DMS153 treated with DMSO at 0.1 percent for 48 hours (cell line): Measurements from ENCODE around the gene LRRC30.
"Not testable (repeated sequence)": the region's sequence is repeated elsewhere in the genome, so short reads cannot be mapped to it uniquely, and the experiment has no call there.

Source experiments
- DNase-seq: peaks from one replicate; lab custom pipeline; 2025; ENCODE audit not compliant: unreplicated experiment; lab: John Stamatoyannopoulos, UW

Gene LRRC30

GRCh38 chr18:7230626-7231349 lies at the start of gene LRRC30:
Gene LRRC30 (plus strand): TSS chr18:7231089. CDS start chr18:7231139, 50 bp downstream.
- no peak for DNase-seq

- DNase-seq: no peak
Observed at GRCh38 chr18:7185701-7186100, 45.2 kb upstream of the LRRC30 start.

- DNase-seq: no peak
Observed at GRCh38 chr18:7190547-7191156, 40.2 kb upstream of the LRRC30 start.

GRCh38 chr18:7191736-7192135 lies 39.2 kb upstream of the LRRC30 start:
- DNase-seq: no peak

GRCh38 chr18:7195266-7195665 lies 35.6 kb upstream of the LRRC30 start:
- DNase-seq: no peak

- DNase-seq: no peak
Observed at GRCh38 chr18:7196421-7196820, 34.5 kb upstream of the LRRC30 start.

- DNase-seq: no peak
Observed at GRCh38 chr18:7197854-7198253, 33.0 kb upstream of the LRRC30 start.

GRCh38 chr18:7198326-7198725 lies 32.6 kb upstream of the LRRC30 start:
- DNase-seq: no peak

GRCh38 chr18:7201096-7201495 lies 29.8 kb upstream of the LRRC30 start:
- no peak for DNase-seq

- DNase-seq: no peak
Observed at GRCh38 chr18:7202169-7202568, 28.7 kb upstream of the LRRC30 start.

- not testable (repeated sequence) for DNase-seq
Observed at GRCh38 chr18:7203601-7204000, 27.3 kb upstream of the LRRC30 start.

- no peak for DNase-seq
Observed at GRCh38 chr18:7205346-7205745, 25.5 kb upstream of the LRRC30 start.

GRCh38 chr18:7206217-7206616 lies 24.7 kb upstream of the LRRC30 start:
- DNase-seq: no peak

GRCh38 chr18:7207366-7207915 lies 23.4 kb upstream of the LRRC30 start:
- DNase-seq: no peak

- no peak for DNase-seq
Observed at GRCh38 chr18:7221424-7222155, 9.3 kb upstream of the LRRC30 start.

- DNase-seq: no peak
Observed at GRCh38 chr18:7224198-7224597, 6.7 kb upstream of the LRRC30 start.

GRCh38 chr18:7232218-7232617 lies 1.3 kb downstream of the LRRC30 start:
- DNase-seq: no peak

- no peak for DNase-seq
Observed at GRCh38 chr18:7233134-7233810, 2.4 kb downstream of the LRRC30 start.

- no peak for DNase-seq
Observed at GRCh38 chr18:7234091-7234490, 3.2 kb downstream of the LRRC30 start.

GRCh38 chr18:7234956-7235355 lies 4.1 kb downstream of the LRRC30 start:
- DNase-seq: no peak

GRCh38 chr18:7236072-7236471 lies 5.2 kb downstream of the LRRC30 start:
- no peak for DNase-seq
